ENCODE results near the gene ACTN1. TPM values are rescaled to one million over a fixed set of nuclear protein-coding genes. Genes with fewer than 3 reads are reported as not detected.
A peak's percentile ranks its signal among the peaks of the same experiment; 100 is the strongest.

The ACTN1 gene
- total and polyA plus RNA-seq, 2 of the 8 experiments (the other 6 are each of a cell fraction or from before 2014, with no cell fraction given), result 236 to 262 TPM

DNA sequence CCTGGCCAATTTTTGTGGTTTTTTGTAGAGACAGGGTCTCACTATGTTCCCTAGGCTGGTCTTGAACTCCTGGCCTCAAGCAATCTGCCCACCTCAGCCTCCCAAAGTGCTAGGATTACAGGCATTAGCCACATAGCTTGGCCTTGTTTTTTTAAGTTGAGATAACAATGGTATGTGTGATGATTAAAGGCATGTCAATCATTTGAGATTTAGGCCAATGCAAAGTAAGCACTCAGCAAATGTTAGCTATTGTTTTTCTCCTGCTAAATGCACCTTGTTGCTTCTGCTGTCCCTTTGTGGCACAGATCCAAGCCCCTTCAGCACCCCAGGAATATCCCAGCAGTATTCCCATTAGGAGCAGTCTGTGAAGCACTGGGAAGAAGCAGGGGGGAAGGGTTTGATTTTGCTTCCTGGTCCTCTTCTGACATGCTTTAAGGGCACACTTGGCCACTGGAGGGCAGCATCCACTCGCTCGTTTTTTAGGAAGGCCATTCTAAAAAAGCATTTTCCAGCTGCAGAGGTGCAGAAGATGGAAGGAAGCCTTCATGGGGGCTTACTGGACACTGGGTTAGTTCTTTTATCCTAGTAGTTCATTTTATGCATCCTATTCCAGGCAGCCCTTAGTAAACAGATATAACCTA is 116.0 kb downstream of the ACTN1 start:
- H3K23ac ChIP-seq (ENCODE audit: insufficient read length), result no peak overlapping the region
- no peaks in the 10 kb centered on the region for H3K27me3 ChIP-seq (replicated peaks in 1 of 4; ENCODE audit: control insufficient read depth in 3 of 4, extremely low read depth in 1 of 4, insufficient read depth in 3 of 4, low read length in 3 of 4)
- WGBS, 2 experiments (ENCODE audit: extremely low coverage in 1 of 2, insufficient coverage in 1 of 2, insufficient read length in 1 of 2, insufficient replicate concordance in 2 of 2, low coverage in 1 of 2, low lambda C conversion rate in 2 of 2, missing lambda C conversion rate in 1 of 2), result 4% methylated on average over 2 of the region's 2 CpGs; no CpG with 5 or more reads in 1 of the 2 experiments
- no peak overlapping the region for H3K56ac ChIP-seq (replicated peaks; ENCODE audit: insufficient read length, low read depth, low read length)
- TF ChIP-seq RAD21 (IDR thresholded peaks at IDR 0.05 in 1 of 2, conservative IDR thresholded peaks at IDR 0.05 in 1 of 2; ENCODE audit: low read depth in 2 of 2, low read length in 2 of 2) (peak; percentile 89 to 95), CHD2 (IDR thresholded peaks at IDR 0.05; ENCODE audit: low read length) (no peak)
- TF ChIP-seq, protein P1, sequence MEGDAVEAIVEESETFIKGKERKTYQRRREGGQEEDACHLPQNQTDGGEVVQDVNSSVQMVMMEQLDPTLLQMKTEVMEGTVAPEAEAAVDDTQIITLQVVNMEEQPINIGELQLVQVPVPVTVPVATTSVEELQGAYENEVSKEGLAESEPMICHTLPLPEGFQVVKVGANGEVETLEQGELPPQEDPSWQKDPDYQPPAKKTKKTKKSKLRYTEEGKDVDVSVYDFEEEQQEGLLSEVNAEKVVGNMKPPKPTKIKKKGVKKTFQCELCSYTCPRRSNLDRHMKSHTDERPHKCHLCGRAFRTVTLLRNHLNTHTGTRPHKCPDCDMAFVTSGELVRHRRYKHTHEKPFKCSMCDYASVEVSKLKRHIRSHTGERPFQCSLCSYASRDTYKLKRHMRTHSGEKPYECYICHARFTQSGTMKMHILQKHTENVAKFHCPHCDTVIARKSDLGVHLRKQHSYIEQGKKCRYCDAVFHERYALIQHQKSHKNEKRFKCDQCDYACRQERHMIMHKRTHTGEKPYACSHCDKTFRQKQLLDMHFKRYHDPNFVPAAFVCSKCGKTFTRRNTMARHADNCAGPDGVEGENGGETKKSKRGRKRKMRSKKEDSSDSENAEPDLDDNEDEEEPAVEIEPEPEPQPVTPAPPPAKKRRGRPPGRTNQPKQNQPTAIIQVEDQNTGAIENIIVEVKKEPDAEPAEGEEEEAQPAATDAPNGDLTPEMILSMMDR (IDR thresholded peaks at IDR 0.05; ENCODE audit: control extremely low read depth in 1 of 3, insufficient read depth in 1 of 3, low read depth in 1 of 3, low read length in 3 of 3), result peak; percentile 68 to 90 (median 80)
- no peak overlapping the region for H2BK12ac ChIP-seq (ENCODE audit: low read depth, low read length)
- no peak overlapping the region for H2BK20ac ChIP-seq (ENCODE audit: low read length)
- H2AK5ac ChIP-seq (ENCODE audit: low read depth, low read length), result no peak overlapping the region
- H2BK5ac ChIP-seq (ENCODE audit: low read depth, low read length), result no peak overlapping the region
- H2BK120ac ChIP-seq (replicated peaks; ENCODE audit: low read depth, low read length), result no peak overlapping the region
- H3K79me1 ChIP-seq (ENCODE audit: low read depth, low read length), result no peaks in the 10 kb centered on the region
- H4K5ac ChIP-seq (ENCODE audit: insufficient read length, low read depth, low read length), result no peak overlapping the region
- H4K8ac ChIP-seq (ENCODE audit: extremely low read depth, insufficient read depth, low read length), result no peak overlapping the region
- no peaks in the 10 kb centered on the region for H3K36me3 ChIP-seq (ENCODE audit: control insufficient read depth in 2 of 4, insufficient read depth in 4 of 4, low read length in 3 of 4)
- no peaks in the 10 kb centered on the region for H3K23me2 ChIP-seq (ENCODE audit: low read depth, low read length)
- H3K14ac ChIP-seq (ENCODE audit: insufficient read length), result no peak overlapping the region
- peak; percentile 96 for FAIRE-seq
- no peak overlapping the region for H3K9ac ChIP-seq (replicated peaks in 1 of 4; ENCODE audit: extremely low read depth in 1 of 4, low read depth in 3 of 4, low read length in 3 of 4)
- no peaks in the 10 kb centered on the region for H4K20me1 ChIP-seq (replicated peaks in 1 of 2; ENCODE audit: control insufficient read depth in 1 of 2, insufficient read depth in 2 of 2, low read length in 2 of 2)
- H3K4ac ChIP-seq (replicated peaks; ENCODE audit: insufficient read length, low read depth, low read length), result no peak overlapping the region
- peak; percentile 47 to 86 for DNase-seq (ENCODE audit: low read depth in 1 of 2, low spot score in 2 of 2)
- no peak overlapping the region for H3K27ac ChIP-seq (ENCODE audit: low read depth, low read length)
- no peaks in the 10 kb centered on the region for H3K9me3 ChIP-seq (ENCODE audit: insufficient read depth in 2 of 2, low read depth in 1 of 2, low read length in 1 of 2)
- peaks cover 0 to 9% (median 0%) of the 10 kb centered on the region in 4 experiments; a peak in 2 of 7 replicates for H3K4me1 ChIP-seq (replicated peaks in 1 of 4; ENCODE audit: control insufficient read depth in 3 of 4, insufficient read depth in 4 of 4, low read length in 3 of 4)
- ChIA-PET CTCF (ENCODE audit: partially characterized antibody) (interaction anchor here (0.6 to 8.7 kb wide), 35 partner anchors 9 to 310 kb away, joined by 3 to 69 read pairs (median 4); no protein-coding TSS in a partner anchor), POLR2A (ENCODE audit: partially characterized antibody) (interaction anchor here (1.3 kb wide), 1 partner anchor 10 kb away, joined by 6 read pairs; no protein-coding TSS in a partner anchor)
- H3K79me2 ChIP-seq (ENCODE audit: control insufficient read depth in 1 of 2, insufficient read depth in 2 of 2, low read length in 2 of 2), result no peaks in the 10 kb centered on the region
- H3K4me3 ChIP-seq (ENCODE audit: extremely low read depth in 1 of 4, insufficient read depth in 2 of 4, low read depth in 3 of 4, low read length in 4 of 4), result no peak overlapping the region
- 0 out of 2 replicates have a peak overlapping the region, but pooled peaks have one; percentile 37 for H2AFZ ChIP-seq (ENCODE audit: low read length)
- H3K18ac ChIP-seq (ENCODE audit: extremely low read depth, low read length), result no peak overlapping the region
- H3K4me2 ChIP-seq (ENCODE audit: insufficient read depth in 1 of 2, low read depth in 2 of 2, low read length in 2 of 2), result no peak overlapping the region
- H4K91ac ChIP-seq (replicated peaks; ENCODE audit: insufficient read length, low read length), result no peak overlapping the region
- H2BK15ac ChIP-seq (ENCODE audit: low read length), result no peak overlapping the region

Measured in H1 (cell line).